D721Med (cell line): Measurements from ENCODE around the gene ABLIM1.

Experiments used
- DNase-seq: peaks from one replicate; pipeline ENCODE4 v3.0.0; 2011; ENCODE audit warnings: low spot score; ENCODE audit not compliant: insufficient read length
- FAIRE-seq: peaks from 2 replicates; lab custom pipeline; 2011; peaks lifted over from hg19 to GRCh38; lab: Jason Lieb, UNC
- CTCF ChIP-seq: IDR thresholded peaks from 2 replicates; pipeline ENCODE4 v1.5.1; 2012; ENCODE audit warnings: mild to moderate bottlenecking, control low read depth; ENCODE audit not compliant: insufficient read depth; ENCODE audit errors: missing control alignments

The ABLIM1 gene

GRCh38 chr10:114668375-114669080 lies 10.5 kb upstream of the ABLIM1 start:
- DNase-seq (no peak), FAIRE-seq (no peak)
- no peak for TF ChIP-seq CTCF

DNA sequence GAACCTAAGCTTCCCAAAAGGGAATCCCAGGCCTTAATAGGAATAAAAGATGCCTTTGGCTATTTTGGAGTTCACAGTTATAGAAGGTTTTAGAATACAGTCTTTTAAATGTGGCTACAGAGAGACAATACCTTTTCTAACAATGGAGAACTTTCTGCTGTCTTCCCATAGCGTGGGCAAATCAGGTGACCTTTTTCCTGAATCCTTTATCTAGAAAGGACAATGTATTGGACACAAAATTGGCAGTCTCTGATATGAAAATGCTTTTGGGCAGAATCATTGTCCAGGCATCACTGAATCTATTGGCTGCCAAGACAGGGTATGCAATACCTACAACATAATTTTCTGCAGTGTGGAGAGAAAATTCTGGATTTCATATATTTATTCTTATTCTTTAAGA lies 7.8 kb upstream of the ABLIM1 start:
- DNase-seq (no peak), FAIRE-seq (no peak)
- no peak for TF ChIP-seq CTCF

DNA sequence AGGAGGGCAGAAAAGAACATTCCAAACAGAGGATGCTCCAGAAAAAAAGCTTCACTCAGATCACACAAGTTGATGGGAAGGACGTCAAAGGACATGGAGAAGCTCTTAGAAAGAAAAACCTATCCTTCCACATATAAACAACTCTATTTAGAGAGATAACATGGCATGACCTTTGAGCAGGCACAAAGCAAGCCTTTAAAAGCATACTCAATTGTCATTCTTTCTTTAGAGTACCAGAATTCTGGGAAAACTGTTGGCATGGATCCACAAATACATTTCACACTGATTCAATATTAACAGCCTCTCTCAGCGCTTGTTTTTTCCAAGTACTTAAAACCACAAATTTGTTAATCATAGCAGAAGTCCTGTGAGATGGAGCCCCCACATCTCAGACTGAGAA lies 7.3 kb upstream of the ABLIM1 start:
- no peak for TF ChIP-seq CTCF
- DNase-seq: no peak
- FAIRE-seq: no peak

DNA sequence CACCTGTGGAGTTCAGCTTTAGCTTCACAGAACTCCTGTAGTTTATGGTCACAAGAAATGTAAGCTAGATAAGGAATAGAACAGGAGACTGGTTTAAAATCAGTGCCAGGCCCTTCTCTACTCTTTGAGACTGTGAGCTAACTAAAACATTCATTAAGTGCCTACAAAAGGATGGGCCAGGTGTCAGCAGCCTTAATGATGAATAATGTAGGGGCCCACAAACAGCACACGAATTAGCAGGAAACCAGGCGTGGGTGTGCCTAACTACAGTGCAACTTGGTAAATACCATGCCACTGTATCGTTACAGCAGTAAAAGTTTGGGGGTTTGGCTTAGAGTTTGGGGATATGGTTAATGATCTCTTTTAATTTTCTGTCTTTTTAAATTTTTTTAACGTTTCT lies 6.1 kb upstream of the ABLIM1 start:
- no peak for FAIRE-seq
- no peak for TF ChIP-seq CTCF
- no peak for DNase-seq

- TF ChIP-seq CTCF: no peak
- no peak for FAIRE-seq
- DNase-seq: no peak
Observed at GRCh38 chr10:114663626-114664025, 5.6 kb upstream of the ABLIM1 start.

- TF ChIP-seq CTCF: no peak
- no peak for DNase-seq
Observed at GRCh38 chr10:114662646-114663217, 4.7 kb upstream of the ABLIM1 start.

GRCh38 chr10:114661212-114661880 lies 3.3 kb upstream of the ABLIM1 start:
- FAIRE-seq (no peak), DNase-seq (no peak)

More at GRCh38 chr10:114662646-114663217, 4.7 kb upstream of the ABLIM1 start:
- no peak for FAIRE-seq

More at GRCh38 chr10:114661212-114661880, 3.3 kb upstream of the ABLIM1 start:
- no peak for TF ChIP-seq CTCF
